GM19193 (cell line): ENCODE measurements around the gene THBD.

Source experiments
- POLR2A ChIP-seq: IDR thresholded peaks from 4 replicates; pipeline ENCODE4 v1.6.1; 2011; ENCODE audit not compliant: insufficient read depth, insufficient read length; ENCODE audit errors: extremely low read depth

The THBD gene

DNA sequence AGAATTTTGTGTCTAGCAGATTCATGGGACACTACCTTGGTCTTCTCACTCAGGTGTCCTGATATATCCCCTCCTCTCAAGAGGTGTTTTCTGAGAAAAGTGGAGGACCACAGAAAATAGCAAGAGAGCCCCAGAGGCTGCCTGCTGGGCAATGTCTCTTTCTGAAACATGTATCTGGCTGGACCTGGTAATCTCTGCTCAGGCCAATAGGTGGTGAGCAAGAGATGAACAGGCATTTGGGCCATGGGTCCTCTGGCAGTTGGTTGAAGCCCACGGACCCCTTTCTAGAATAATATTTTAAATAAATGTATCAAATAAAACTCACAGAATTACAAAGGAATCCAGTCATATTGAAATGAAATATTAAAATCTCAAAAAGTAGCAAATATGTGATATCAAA, 8.8 kb upstream of the THBD start:
- no peak for TF ChIP-seq POLR2A

DNA sequence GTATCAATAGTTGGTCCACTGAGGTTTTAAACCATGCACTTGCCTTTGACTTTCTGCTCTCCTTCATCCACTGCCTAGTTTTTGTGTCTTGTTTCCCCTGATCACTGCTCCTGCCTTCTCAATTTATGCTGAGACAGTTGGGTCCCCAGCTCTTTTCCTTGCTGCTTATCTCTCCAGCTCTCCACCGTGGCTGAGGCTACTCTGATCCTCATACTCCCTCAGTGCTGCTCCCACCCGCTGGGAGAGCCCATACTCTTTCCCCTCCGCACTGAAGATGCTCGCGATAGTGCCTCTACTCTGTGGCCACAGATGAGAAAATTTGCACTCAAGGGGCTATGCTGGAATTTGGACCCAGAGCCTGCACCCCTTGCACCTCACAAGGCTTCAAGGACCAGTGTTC, 3.4 kb upstream of the THBD start:
- no peak for TF ChIP-seq POLR2A

GRCh38 chr20:23050847-23051627, 1.6 kb upstream of the THBD start:
- TF ChIP-seq POLR2A = no peak

GRCh38 chr20:23050076-23050838, 785 bp upstream of the THBD start:
- TF ChIP-seq POLR2A = no peak

GRCh38 chr20:23048283-23049200, 930 bp downstream of the THBD start:
- no peak for TF ChIP-seq POLR2A

DNA sequence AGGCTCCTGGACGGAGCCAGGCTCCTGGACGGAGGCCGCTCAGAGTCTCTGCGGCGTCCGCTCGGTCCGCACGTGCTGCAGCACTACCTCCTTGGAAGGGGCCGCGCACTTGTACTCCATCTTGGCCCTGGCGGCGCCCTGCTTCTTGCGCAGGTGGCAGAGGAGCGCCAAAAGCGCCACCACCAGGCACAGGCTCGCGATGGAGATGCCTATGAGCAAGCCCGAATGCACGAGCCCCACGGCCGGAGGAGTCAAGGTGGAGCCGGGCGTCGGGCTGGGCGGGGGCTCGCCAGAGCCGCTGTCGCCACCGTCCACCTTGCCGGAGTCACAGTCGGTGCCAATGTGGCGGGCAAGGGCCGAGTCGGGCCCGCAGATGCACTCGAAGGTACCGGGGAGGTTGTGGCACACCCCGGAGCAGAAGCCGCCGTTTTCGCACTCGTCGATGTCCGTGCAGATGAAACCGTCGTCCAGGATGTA, 1.7 kb downstream of the THBD start:
- TF ChIP-seq POLR2A = no peak

- TF ChIP-seq POLR2A = no peak
Observed at GRCh38 chr20:23047001-23047737, 2.3 kb downstream of the THBD start.

GRCh38 chr20:23046431-23046830, 3.0 kb downstream of the THBD start:
- no peak for TF ChIP-seq POLR2A

- no peak for TF ChIP-seq POLR2A
Observed at GRCh38 chr20:23043376-23043775, 6.1 kb downstream of the THBD start.

GRCh38 chr20:23042270-23042669, 7.2 kb downstream of the THBD start:
- no peak for TF ChIP-seq POLR2A

DNA sequence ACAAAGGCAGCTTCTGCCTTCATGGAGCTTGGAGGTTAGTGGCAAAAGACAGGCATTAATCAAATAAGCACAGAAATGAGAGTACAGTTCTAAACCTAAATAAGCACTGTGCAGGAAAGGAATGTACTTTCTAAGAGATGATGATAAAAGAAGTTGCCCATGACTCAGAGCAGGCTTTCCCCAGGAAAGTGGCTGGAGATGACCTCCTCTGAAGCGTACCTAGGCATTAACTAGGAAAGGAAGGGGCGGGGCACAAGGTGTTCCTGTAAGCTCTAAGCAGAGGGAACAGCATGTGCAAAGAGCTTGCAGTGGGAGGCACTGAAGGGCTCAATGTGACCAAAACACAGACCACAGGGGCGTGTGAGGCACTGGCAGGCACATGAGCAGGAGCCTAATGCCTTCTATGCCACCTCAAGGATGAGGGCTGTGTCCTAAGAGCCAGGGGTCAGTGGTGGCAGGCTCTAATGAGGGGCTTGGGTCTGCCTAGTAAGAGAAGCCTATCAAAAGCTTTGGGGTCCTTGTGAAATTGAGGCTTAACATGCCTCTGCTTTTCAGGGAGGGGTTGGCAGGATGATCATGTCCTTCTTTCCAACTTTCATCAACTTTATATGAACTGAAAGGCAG, 9.5 kb downstream of the THBD start:
- TF ChIP-seq POLR2A = no peak

GRCh38 chr20:23039136-23039875, 10.2 kb downstream of the THBD start:
- no peak for TF ChIP-seq POLR2A

GRCh38 chr20:23037017-23037481, 12.4 kb downstream of the THBD start:
- no peak for TF ChIP-seq POLR2A
